Hematopoietic multipotent progenitor cell treated with erythropoietin and hydrocortisone succinate and interleukin-3 and kit ligand, for 4 days (in vitro differentiated cells): ENCODE measurements around the gene RSPO3.
"Not testable (repeated sequence)": the region's sequence is repeated elsewhere in the genome, so short reads cannot be mapped to it uniquely, and the experiment has no call there.

ENCODE experiments used
- DNase-seq: peaks from one replicate; pipeline ENCODE4 v3.0.0-alpha.2; 2015

Gene RSPO3

DNA sequence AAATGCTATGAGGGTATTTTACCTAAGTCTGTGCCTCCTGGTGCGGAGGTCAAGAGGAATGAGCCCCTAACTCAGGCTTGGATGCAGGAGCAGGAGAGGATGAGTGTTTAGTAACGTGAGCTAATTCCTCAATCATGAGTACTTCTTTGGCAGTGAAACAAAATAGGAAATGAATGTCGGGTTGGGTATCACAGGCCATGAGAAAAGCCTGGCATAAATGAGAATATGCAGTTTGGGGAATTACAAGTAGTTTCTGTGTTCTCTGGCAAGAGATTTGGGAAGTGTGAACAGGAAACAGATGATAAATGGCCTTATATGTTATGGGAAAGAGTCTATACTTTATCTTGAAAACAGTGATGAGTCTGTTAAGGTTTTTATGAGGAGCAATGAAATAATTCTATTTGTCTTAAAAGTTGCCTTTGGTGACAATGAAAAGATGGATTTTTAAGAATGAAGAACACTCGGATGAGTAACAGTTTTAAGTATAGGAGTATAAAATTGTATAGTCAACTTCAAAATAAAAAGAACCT lies 89.2 kb downstream of the RSPO3 start:
- DNase-seq = no peak

- DNase-seq = no peak
Observed at GRCh38 chr6:127210725-127211124, 92.3 kb downstream of the RSPO3 start.

DNA sequence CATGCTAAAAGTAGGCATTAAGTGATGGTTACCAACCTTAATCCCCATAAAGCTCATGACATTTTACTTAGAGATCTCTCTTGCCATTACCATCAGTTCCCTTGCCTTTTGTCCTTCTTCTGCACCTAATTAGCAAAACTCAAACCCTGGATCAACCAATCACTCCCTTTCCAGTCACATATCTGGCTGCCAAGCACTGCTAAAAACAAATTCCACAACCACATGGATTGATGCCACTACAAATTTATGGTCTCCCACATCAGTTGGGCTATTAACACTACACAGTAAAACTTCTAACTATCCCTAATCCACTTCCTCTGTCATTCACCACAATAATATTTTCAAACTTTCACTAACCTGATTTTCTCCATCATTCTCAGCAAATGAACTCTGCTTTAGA lies 93.9 kb downstream of the RSPO3 start:
- no peak for DNase-seq

GRCh38 chr6:127214032-127214431 lies 95.6 kb downstream of the RSPO3 start:
- not testable (repeated sequence) for DNase-seq

DNA sequence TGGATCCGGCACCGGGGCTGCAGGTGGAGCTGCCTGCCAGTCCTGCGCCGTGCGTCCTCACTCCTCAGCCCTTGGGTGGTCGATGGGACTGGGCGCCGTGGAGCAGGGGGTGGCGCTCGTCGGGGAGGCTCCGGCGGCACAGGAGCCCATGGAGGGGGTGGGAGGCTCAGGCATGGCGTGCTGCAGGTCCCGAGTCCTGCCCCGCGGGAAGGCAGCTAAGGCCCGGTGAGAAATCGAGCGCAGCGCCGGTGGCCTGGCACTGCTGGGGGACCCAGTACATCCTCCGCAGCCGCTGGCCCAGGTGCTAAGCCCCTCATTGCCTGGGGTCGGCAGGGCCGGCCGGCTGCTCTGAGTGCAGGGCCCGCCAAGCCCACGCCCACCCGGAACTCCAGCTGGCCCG lies 96.1 kb downstream of the RSPO3 start:
- not testable (repeated sequence) for DNase-seq

GRCh38 chr6:127215931-127216330 lies 97.5 kb downstream of the RSPO3 start:
- DNase-seq = no peak

- no peak for DNase-seq
Observed at GRCh38 chr6:127216810-127217789, 98.6 kb downstream of the RSPO3 start.

DNA sequence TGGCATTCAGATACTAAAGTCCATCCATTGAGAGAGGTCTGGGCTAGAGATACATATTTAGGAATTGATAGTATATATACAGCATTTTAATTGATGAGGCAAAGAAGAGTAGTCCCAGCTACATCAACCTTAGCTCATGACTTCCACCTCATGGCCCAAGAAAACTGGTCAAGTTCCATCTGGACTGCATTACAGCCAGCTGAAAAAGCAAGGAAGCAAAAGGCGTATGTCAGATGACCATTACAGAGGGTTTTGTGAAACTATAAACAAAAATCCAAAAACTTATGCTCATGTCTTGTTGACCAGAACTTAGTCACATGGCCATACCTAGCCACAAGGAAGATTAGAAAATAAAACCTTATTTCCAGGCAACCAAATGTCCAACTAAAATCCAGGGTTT lies 101.4 kb downstream of the RSPO3 start:
- no peak for DNase-seq

- no peak for DNase-seq
Observed at GRCh38 chr6:127221201-127221600, 102.7 kb downstream of the RSPO3 start.

- no peak for DNase-seq
Observed at GRCh38 chr6:127222418-127222817, 103.9 kb downstream of the RSPO3 start.

DNA sequence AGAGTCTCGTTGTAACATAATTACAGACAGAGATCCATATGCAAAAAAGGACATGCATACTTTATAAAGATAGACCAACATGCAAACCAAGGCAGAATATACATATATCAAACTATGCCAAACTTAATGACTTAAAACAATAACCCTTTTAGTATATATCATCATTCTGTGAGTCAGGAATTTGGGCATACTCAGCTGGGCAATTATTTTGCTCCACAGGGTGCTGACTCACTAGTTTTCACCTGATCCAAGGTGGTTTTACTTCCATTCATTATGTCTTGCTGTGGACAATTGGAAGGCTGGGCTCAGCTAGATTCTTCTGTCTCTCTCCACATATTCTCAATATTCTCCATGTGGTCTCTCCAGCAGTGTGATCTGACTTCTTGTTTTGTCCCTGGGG lies 107.0 kb downstream of the RSPO3 start:
- no peak for DNase-seq

DNA sequence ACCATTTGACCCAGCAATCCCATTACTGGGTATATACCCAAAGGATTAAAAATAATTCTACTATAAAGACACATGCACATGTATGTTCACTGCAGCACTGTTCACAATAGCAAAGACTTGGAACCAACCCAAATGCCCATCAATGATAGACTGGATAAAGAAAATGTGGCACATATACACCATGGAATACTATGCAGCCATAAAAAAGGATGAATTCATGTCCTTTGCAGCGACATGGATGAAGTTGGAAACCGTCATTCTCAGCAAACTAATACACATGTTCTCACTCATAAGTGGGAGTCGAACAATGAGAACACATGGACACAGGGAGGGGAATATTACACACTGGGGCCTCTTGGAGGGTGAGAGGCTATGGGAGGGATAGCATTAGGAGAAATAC lies 115.3 kb downstream of the RSPO3 start:
- not testable (repeated sequence) for DNase-seq

- no peak for DNase-seq
Observed at GRCh38 chr6:127243501-127243900, 125.0 kb downstream of the RSPO3 start.
